Hepatocyte (in vitro differentiated cells): ENCODE measurements around the gene HTRA1. TPM values are rescaled to one million over a fixed set of nuclear protein-coding genes. Genes with fewer than 3 reads are reported as not detected.

Source experiments
- DNase-seq: peaks from one replicate; pipeline ENCODE4 v3.0.0-alpha.2; 2016; ENCODE audit warnings: low spot score
- H2AFZ ChIP-seq: fragments of 200-600 bp; sonication (generic); 2 replicates; pipeline ENCODE4 v1.6.0; 2016; ENCODE audit warnings: antibody characterized with exemption, mild to moderate bottlenecking
- H3K27ac ChIP-seq: fragments of 200-600 bp; sonication (generic); 2 replicates; pipeline ENCODE4 v1.5.1; 2016; ENCODE audit warnings: mild to moderate bottlenecking
- H3K27me3 ChIP-seq: fragments of 200-600 bp; sonication (generic); 2 replicates; pipeline ENCODE4 v1.6.1; 2016
- H3K36me3 ChIP-seq: fragments of 200-600 bp; sonication (generic); replicated peaks from 2 replicates; pipeline ENCODE4 v1.5.1; 2016; ENCODE audit warnings: low read depth; ENCODE audit not compliant: insufficient read depth
- H3K4me1 ChIP-seq: fragments of 200-600 bp; sonication (generic); 2 replicates; pipeline ENCODE4 v1.5.1; 2016; ENCODE audit warnings: mild to moderate bottlenecking, moderate library complexity; ENCODE audit not compliant: insufficient read depth
- H3K4me2 ChIP-seq: fragments of 200-600 bp; sonication (generic); 2 replicates; pipeline ENCODE4 v1.6.0; 2016
- H3K4me3 ChIP-seq: fragments of 200-600 bp; sonication (generic); 2 replicates; pipeline ENCODE4 v1.5.1; 2016; ENCODE audit warnings: mild to moderate bottlenecking
- H3K79me2 ChIP-seq: fragments of 200-600 bp; sonication (generic); 2 replicates; pipeline ENCODE4 v1.6.0; 2017; ENCODE audit warnings: mild to moderate bottlenecking
- H3K9me2 ChIP-seq: fragments of 200-600 bp; sonication (generic); replicated peaks from 2 replicates; pipeline ENCODE4 v1.6.0; 2017; ENCODE audit warnings: mild to moderate bottlenecking; ENCODE audit not compliant: insufficient read depth
- H3K9me3 ChIP-seq: fragments of 200-600 bp; sonication (generic); 2 replicates; pipeline ENCODE4 v1.5.1; 2016; ENCODE audit warnings: low read depth, mild to moderate bottlenecking
- H4K20me1 ChIP-seq: fragments of 200-600 bp; sonication (generic); 2 replicates; pipeline ENCODE4 v1.6.0; 2016; ENCODE audit warnings: mild to moderate bottlenecking; ENCODE audit not compliant: insufficient read depth, poor library complexity, severe bottlenecking
- EZH2 ChIP-seq: fragments of 200-600 bp; sonication (generic); IDR thresholded peaks from 2 replicates; pipeline ENCODE4 v1.6.1; 2016; ENCODE audit warnings: antibody characterized with exemption, mild to moderate bottlenecking, borderline replicate concordance
- EZH2phosphoT487 ChIP-seq: fragments of 200-600 bp; sonication (generic); IDR thresholded peaks from one replicate; pipeline ENCODE4 v1.6.1; 2018; ENCODE audit warnings: antibody characterized with exemption, mild to moderate bottlenecking, low read depth, moderate library complexity; ENCODE audit not compliant: unreplicated experiment, severe bottlenecking
- WGBS: methylation state at CpG from one replicate; pipeline ENCODE4 v1.1.6; 2016; ENCODE audit warnings: low lambda C conversion rate; ENCODE audit errors: missing lambda C conversion rate; 5-methylcytosine and 5-hydroxymethylcytosine counted together
- polyA plus RNA-seq: library from polyadenylated mRNA; unstranded; fragments of >200 nt; fragmentation: Nextera tagmentation; extraction: Ambion mirVana; gene quantifications from 2 replicates; pipeline ENCODE4 v1.2.1, GENCODE V29; 2016
- total RNA-seq: library from RNA; depleted of rRNA; stranded (reverse); fragments of >200 nt; gene quantifications from 2 replicates; pipeline ENCODE4 v1.2.3, GENCODE V29; 2014
- TF ChIP-seq, protein P1 (sequence below): fragments of 200-600 bp; sonication (generic); IDR thresholded peaks from 2 replicates; pipeline ENCODE4 v1.5.1; 2016; ENCODE audit warnings: antibody characterized with exemption, mild to moderate bottlenecking; ENCODE audit not compliant: poor library complexity

The HTRA1 gene
- total and polyA plus RNA-seq, 2 experiments from 2014 or later: 91.9 to 160 TPM

- H3K4me1 ChIP-seq: peaks cover 13% of the 10 kb centered on the region
- no peaks in the 10 kb centered on the region for H3K9me3 ChIP-seq
- DNase-seq: no peak
- no peak overlapping the region for H2AFZ ChIP-seq
- no peak overlapping the region for H3K27ac ChIP-seq
- no peaks in the 10 kb centered on the region for H3K36me3 ChIP-seq
- H4K20me1 ChIP-seq: no peaks in the 10 kb centered on the region
- H3K79me2 ChIP-seq: no peaks in the 10 kb centered on the region
- no peaks in the 10 kb centered on the region for H3K9me2 ChIP-seq
- no peak overlapping the region for H3K4me2 ChIP-seq
- no peak overlapping the region for H3K4me3 ChIP-seq
- TF ChIP-seq EZH2phosphoT487 (no peak), EZH2 (no peak)
- TF ChIP-seq, protein P1, sequence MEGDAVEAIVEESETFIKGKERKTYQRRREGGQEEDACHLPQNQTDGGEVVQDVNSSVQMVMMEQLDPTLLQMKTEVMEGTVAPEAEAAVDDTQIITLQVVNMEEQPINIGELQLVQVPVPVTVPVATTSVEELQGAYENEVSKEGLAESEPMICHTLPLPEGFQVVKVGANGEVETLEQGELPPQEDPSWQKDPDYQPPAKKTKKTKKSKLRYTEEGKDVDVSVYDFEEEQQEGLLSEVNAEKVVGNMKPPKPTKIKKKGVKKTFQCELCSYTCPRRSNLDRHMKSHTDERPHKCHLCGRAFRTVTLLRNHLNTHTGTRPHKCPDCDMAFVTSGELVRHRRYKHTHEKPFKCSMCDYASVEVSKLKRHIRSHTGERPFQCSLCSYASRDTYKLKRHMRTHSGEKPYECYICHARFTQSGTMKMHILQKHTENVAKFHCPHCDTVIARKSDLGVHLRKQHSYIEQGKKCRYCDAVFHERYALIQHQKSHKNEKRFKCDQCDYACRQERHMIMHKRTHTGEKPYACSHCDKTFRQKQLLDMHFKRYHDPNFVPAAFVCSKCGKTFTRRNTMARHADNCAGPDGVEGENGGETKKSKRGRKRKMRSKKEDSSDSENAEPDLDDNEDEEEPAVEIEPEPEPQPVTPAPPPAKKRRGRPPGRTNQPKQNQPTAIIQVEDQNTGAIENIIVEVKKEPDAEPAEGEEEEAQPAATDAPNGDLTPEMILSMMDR: no peak
- H3K27me3 ChIP-seq: no peaks in the 10 kb centered on the region
Measured at GRCh38 chr10:122445904-122446303, 15.4 kb upstream of the HTRA1 start.

DNA sequence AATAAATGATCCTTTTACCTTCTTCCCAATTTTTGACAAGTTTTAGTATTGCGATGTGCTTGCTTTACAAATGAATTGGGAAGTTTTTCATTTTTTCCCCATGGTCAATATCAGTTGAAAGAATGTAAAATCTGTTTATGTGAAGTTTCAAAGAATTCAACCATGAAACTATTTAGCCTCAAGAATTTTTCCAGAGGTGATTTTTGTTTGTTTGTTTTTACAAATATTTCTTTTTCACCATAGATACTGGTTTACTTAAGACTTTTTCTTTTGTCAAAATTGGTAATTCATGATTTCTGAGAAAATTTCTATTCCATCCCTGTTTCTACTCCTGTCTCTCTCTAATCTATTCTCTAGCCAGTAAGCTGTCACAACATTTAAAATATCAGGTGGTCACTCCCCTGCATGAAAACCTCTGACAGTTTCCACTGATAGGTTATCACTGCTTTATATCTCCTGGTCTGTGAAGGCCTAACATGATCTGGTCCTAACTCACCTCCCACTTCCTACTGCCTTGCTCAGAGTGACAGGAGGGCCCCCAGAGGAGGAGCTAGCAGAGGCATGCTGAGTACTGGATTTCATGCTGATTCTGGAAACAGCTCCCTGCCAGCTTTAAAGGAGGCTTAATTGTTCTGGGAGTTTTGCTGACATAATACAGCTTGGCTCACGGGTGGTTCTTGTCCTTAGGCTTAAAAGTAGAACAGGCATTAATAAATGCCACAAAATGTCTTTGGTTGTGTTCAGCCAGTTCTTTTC, 14.5 kb upstream of the HTRA1 start:
- peak overlapping the region; percentile 31 for H3K27ac ChIP-seq
- H3K4me3 ChIP-seq: no peak overlapping the region
- no peaks in the 10 kb centered on the region for H3K79me2 ChIP-seq
- no peak overlapping the region for H2AFZ ChIP-seq
- TF ChIP-seq, protein P1: no peak
- TF ChIP-seq EZH2 (no peak), EZH2phosphoT487 (no peak)
- H3K27me3 ChIP-seq: no peaks in the 10 kb centered on the region
- H3K9me3 ChIP-seq: no peaks in the 10 kb centered on the region
- H4K20me1 ChIP-seq: no peaks in the 10 kb centered on the region
- peak; percentile 53 for DNase-seq
- peaks cover 13% of the 10 kb centered on the region for H3K4me1 ChIP-seq
- no peaks in the 10 kb centered on the region for H3K36me3 ChIP-seq
- 63% methylated on average over 2 of the region's 2 CpGs for whole genome bisulfite sequencing
- H3K9me2 ChIP-seq: no peaks in the 10 kb centered on the region
- H3K4me2 ChIP-seq: no peak overlapping the region

GRCh38 chr10:122448600-122448999, 12.8 kb upstream of the HTRA1 start:
- H3K27me3 ChIP-seq: no peaks in the 10 kb centered on the region
- no peaks in the 10 kb centered on the region for H3K36me3 ChIP-seq
- no peaks in the 10 kb centered on the region for H3K9me2 ChIP-seq
- TF ChIP-seq EZH2phosphoT487 (no peak), EZH2 (no peak)
- TF ChIP-seq, protein P1: no peak
- no peak overlapping the region for H2AFZ ChIP-seq
- H4K20me1 ChIP-seq: no peaks in the 10 kb centered on the region
- no peaks in the 10 kb centered on the region for H3K9me3 ChIP-seq
- no peak for DNase-seq
- no peak overlapping the region for H3K27ac ChIP-seq
- H3K4me3 ChIP-seq: no peak overlapping the region
- no peak overlapping the region for H3K4me2 ChIP-seq
- 82% methylated on average over 3 of the region's 3 CpGs for WGBS
- peaks cover 13% of the 10 kb centered on the region for H3K4me1 ChIP-seq
- H3K79me2 ChIP-seq: no peaks in the 10 kb centered on the region
